OCI-LY7 (cell line): ENCODE results near the gene TRIM14.

Experiments used
- CTCF ChIP-seq: fragments of 200-600 bp; sonication (generic); conservative IDR thresholded peaks from 2 replicates; pipeline ENCODE4 v1.5.1; 2014; ENCODE audit warnings: mild to moderate bottlenecking, antibody characterized with exemption, low read length, moderate library complexity, mixed read lengths
- EZH2phosphoT487 ChIP-seq: fragments of 200-600 bp; sonication (generic); IDR thresholded peaks from 2 replicates; pipeline ENCODE4 v1.6.1; 2018; ENCODE audit warnings: low read depth, borderline replicate concordance, mild to moderate bottlenecking, mixed run types, antibody characterized with exemption, low read length, moderate library complexity, mixed read lengths

GRCh38 chr9:98109052-98109451, 10.0 kb downstream of the TRIM14 start:
- TF ChIP-seq CTCF (no peak), EZH2phosphoT487 (no peak)
